ENCODE results near the gene CSRP3.

DNA sequence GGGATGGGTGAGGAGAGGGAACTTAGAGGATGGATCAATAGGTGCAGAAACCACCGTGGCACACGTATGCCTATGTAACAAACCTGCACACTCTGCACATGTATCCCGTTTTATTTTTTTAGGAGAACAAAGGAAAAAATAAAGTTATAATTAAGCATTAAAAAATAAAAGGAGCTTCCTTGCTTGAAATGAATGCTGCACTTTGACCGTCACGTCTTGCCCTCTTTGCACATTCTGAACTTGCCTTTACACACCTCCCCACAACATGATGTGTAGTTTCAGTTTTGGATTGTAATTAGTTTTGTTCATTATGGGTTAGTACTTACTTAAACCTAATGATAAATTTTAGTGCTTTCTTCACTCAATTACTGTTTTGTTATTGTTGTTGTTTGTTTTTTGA is 3.1 kb upstream of the CSRP3 start:
- TF ChIP-seq, protein P1, sequence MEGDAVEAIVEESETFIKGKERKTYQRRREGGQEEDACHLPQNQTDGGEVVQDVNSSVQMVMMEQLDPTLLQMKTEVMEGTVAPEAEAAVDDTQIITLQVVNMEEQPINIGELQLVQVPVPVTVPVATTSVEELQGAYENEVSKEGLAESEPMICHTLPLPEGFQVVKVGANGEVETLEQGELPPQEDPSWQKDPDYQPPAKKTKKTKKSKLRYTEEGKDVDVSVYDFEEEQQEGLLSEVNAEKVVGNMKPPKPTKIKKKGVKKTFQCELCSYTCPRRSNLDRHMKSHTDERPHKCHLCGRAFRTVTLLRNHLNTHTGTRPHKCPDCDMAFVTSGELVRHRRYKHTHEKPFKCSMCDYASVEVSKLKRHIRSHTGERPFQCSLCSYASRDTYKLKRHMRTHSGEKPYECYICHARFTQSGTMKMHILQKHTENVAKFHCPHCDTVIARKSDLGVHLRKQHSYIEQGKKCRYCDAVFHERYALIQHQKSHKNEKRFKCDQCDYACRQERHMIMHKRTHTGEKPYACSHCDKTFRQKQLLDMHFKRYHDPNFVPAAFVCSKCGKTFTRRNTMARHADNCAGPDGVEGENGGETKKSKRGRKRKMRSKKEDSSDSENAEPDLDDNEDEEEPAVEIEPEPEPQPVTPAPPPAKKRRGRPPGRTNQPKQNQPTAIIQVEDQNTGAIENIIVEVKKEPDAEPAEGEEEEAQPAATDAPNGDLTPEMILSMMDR (IDR thresholded peaks at IDR 0.05 in 4 of 5, conservative IDR thresholded peaks at IDR 0.05 in 1 of 5) = no peak
- TF ChIP-seq POLR2A (IDR thresholded peaks at IDR 0.05) = no peak

Measured in gastrocnemius medialis (tissue), 4 donors.